ENCODE results near the gene FMC1.

- TF ChIP-seq CTCF (IDR thresholded peaks at IDR 0.05; ENCODE audit: low read depth, low read length), result no peak
- no peak for TF ChIP-seq EZH2phosphoT487 (IDR thresholded peaks at IDR 0.05; ENCODE audit: low read depth)
These were observed 9.9 kb downstream of the FMC1 start for GRCh38 chr7:139351027-139351426.

All from OCI-LY3 (cell line).